ENCODE measurements around the gene SLC36A2. TPM values are rescaled to one million over a fixed set of nuclear protein-coding genes. Genes with fewer than 3 reads are reported as not detected.

The SLC36A2 gene
- polyA plus RNA-seq, 3 donors = 7.6 to 16.4 (median 16.0) TPM

GRCh38 chr5:151284392-151284967 is 62.9 kb downstream of the SLC36A2 start:
- DNase-seq = no peak

GRCh38 chr5:151283120-151283825 is 64.1 kb downstream of the SLC36A2 start:
- DNase-seq = no peak

DNA sequence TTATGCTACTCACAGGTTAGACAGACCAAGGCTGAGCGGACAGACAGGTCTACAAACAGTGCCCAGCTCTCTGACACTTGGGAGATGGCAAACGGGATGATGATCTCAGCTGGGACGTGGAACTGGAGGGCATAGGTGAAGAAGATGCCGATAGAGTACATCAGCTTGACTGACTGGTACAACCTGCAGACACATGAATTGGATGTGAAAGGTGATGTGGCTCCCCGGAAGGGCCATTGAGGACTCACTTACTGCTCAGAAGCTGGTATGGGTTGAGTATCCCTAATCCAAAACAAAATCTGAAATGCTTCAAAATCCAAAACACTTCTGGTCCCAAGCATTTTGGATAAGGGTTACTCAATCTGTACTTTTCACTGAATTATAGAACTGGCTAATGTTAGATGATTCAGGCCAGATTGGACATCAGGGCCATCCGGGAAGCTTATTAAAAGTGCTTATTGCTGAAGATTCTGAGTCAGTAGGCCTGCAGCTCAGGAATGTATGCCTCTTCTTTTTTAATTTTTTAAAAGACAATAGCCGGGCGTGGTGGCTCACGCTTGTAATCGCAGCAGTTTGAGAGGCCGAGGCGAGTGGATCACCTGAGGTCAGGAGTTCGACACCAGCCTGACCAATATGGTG is 66.2 kb downstream of the SLC36A2 start:
- DNase-seq = no peak

GRCh38 chr5:151280443-151280842 is 66.9 kb downstream of the SLC36A2 start:
- no peak for DNase-seq

- no peak for DNase-seq
Measured at GRCh38 chr5:151278845-151279244, 68.5 kb downstream of the SLC36A2 start.

- DNase-seq = no peak
Measured at GRCh38 chr5:151275803-151276202, 71.6 kb downstream of the SLC36A2 start.

DNA sequence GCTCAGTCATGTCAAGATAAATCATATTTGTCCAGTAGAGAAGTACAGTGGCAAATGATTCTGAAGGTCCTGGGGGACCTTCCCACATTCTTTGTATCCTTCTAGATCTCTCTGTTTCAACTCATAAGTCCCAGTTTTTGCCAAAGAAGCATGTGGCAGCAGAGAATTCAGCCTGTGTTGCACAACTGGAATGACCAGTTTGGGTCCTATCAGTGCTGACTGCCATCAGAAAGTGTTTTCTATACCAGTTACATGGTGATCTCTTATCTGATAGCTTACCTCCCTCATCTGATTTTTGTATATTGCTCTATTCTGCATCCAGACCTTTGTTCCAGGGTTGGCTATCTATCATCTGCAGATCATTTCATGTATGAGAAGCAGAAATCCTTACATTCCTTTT is 72.7 kb downstream of the SLC36A2 start:
- no peak for DNase-seq

DNA sequence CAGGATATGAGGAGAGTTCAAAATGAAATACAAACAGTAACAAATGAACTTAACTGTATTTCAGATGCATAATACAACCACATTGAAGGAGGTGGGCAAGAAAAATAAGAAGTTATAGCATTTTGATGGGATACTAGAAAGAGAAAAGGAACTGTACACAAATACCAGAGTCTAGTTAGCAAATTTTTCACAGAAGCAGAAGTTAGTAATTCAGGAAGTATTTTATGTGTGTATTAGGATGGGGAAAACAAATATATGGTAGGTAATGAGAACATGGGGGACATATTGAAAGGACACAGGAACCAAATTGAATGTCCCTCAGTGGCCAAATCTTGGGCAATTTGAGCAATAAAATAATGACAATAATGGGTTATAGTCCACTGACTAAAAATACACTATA is 76.0 kb downstream of the SLC36A2 start:
- DNase-seq = no peak

- no peak for DNase-seq
Measured at GRCh38 chr5:151270599-151270998, 76.8 kb downstream of the SLC36A2 start.

- no peak for DNase-seq
Measured at GRCh38 chr5:151267491-151268260, 79.7 kb downstream of the SLC36A2 start.

Other genes with a start within 250 kb of the SLC36A2 start
- gene ANXA6, start 189.8 kb downstream of the SLC36A2 start, polyA plus RNA-seq (ENCODE audit: insufficient read length in 3 of 3) = 100 to 1,000 TPM; 120 to 152 (median 140) TPM
- gene CCDC69, start 123.5 kb downstream of the SLC36A2 start, polyA plus RNA-seq (ENCODE audit: insufficient read length in 3 of 3) = 1 to 10 TPM; 5.1 to 5.5 (median 5.2) TPM
- 10 to 100 TPM; 27.2 to 29.3 (median 27.4) TPM for gene GM2A, start 94.4 kb downstream of the SLC36A2 start, polyA plus RNA-seq (ENCODE audit: insufficient read length in 3 of 3)
- not detected for gene SLC36A3, start 43.8 kb downstream of the SLC36A2 start, polyA plus RNA-seq (ENCODE audit: insufficient read length in 3 of 3)
- 10 to 100 TPM in 1 of 3 donors, 1 to 10 TPM in 2; 7.3 to 13.0 (median 10.0) TPM for gene SLC36A1, start 100.0 kb upstream of the SLC36A2 start, polyA plus RNA-seq (ENCODE audit: insufficient read length in 3 of 3)
- gene FAT2, start 243.8 kb upstream of the SLC36A2 start, polyA plus RNA-seq (ENCODE audit: insufficient read length in 3 of 3) = 10 to 100 TPM in 2 of 3 donors, 1 to 10 TPM in 1; 7.8 to 13.1 (median 11.0) TPM